Stimulated activated CD8-positive, alpha-beta memory T cell treated with anti-CD3 and anti-CD28 coated beads, Interleukin-15, amount 100 ng/mL, for 1 hour (primary cell): ENCODE measurements around the gene DOCK1.

Source experiments
- DNase-seq: peaks from one replicate; pipeline ENCODE4 v3.0.0-alpha.2; 2020; ENCODE audit warnings: low read depth

DOCK1 gene

GRCh38 chr10:127145173-127145572, 239.9 kb downstream of the DOCK1 start:
- DNase-seq, result no peak

- DNase-seq, result no peak
Observed at GRCh38 chr10:127146661-127147060, 241.4 kb downstream of the DOCK1 start.

GRCh38 chr10:127148066-127148932, 243.1 kb downstream of the DOCK1 start:
- no peak for DNase-seq

- DNase-seq, result no peak
Observed at GRCh38 chr10:127148933-127149220, 243.6 kb downstream of the DOCK1 start.

- DNase-seq, result no peak
Observed at GRCh38 chr10:127149501-127150081, 244.4 kb downstream of the DOCK1 start.

GRCh38 chr10:127150136-127150535, 244.9 kb downstream of the DOCK1 start:
- DNase-seq, result no peak

GRCh38 chr10:127151541-127151940, 246.3 kb downstream of the DOCK1 start:
- DNase-seq, result no peak

- no peak for DNase-seq
Observed at GRCh38 chr10:127151981-127152699, 246.9 kb downstream of the DOCK1 start.

GRCh38 chr10:127153181-127153580, 248.0 kb downstream of the DOCK1 start:
- DNase-seq, result no peak

GRCh38 chr10:127154831-127155620, 249.8 kb downstream of the DOCK1 start:
- no peak for DNase-seq

GRCh38 chr10:127157089-127157488, 251.9 kb downstream of the DOCK1 start:
- DNase-seq, result no peak

GRCh38 chr10:127157506-127158200, 252.4 kb downstream of the DOCK1 start:
- DNase-seq, result no peak

- DNase-seq, result no peak
Observed at GRCh38 chr10:127158662-127159061, 253.4 kb downstream of the DOCK1 start.

GRCh38 chr10:127159648-127160245, 254.5 kb downstream of the DOCK1 start:
- no peak for DNase-seq

- no peak for DNase-seq
Observed at GRCh38 chr10:127161482-127161881, 256.3 kb downstream of the DOCK1 start.

GRCh38 chr10:127162841-127163240, 257.6 kb downstream of the DOCK1 start:
- no peak for DNase-seq

- DNase-seq, result no peak
Observed at GRCh38 chr10:127168261-127168660, 263.0 kb downstream of the DOCK1 start.

- DNase-seq, result no peak
Observed at GRCh38 chr10:127174866-127175265, 269.6 kb downstream of the DOCK1 start.

GRCh38 chr10:127175357-127176110, 270.3 kb downstream of the DOCK1 start:
- DNase-seq, result no peak

- DNase-seq, result no peak
Observed at GRCh38 chr10:127176649-127177048, 271.4 kb downstream of the DOCK1 start.
